Transverse colon (tissue), 4 donors: ENCODE data around the gene IKZF1.

ENCODE experiments used
- CTCF ChIP-seq, 5 experiments: fragments of 200-600 bp in 3 of 5; fragments of 450-650 bp in 2 of 5; sonication (generic) in 3 of 5; IDR thresholded peaks; 1 replicate in 2 of 5; 2 replicates in 3 of 5; pipeline ENCODE4 v1.5.1; 2016 to 2017; ENCODE audit warnings: antibody characterized with exemption in 5 of 5, inconsistent platforms in 3 of 5, mild to moderate bottlenecking in 2 of 5, moderate library complexity in 1 of 5
- EP300 ChIP-seq: sonication (generic); formaldehyde crosslinking; IDR thresholded peaks from one replicate; pipeline ENCODE4 v1.6.1; 2017; ENCODE audit warnings: antibody characterized with exemption, low read depth
- POLR2A ChIP-seq: fragments of 450-650 bp; IDR thresholded peaks from one replicate; pipeline ENCODE4 v1.6.1; 2016; ENCODE audit warnings: antibody characterized with exemption, mild to moderate bottlenecking, moderate library complexity
- POLR2AphosphoS5 ChIP-seq, 3 donors: sonication (generic); formaldehyde crosslinking; IDR thresholded peaks; one replicate each; pipeline ENCODE4 v1.6.1; 2016; ENCODE audit warnings: antibody characterized with exemption in 3 of 3

GRCh38 chr7:50411332-50411731 lies 106.8 kb downstream of the IKZF1 start:
- no peak for TF ChIP-seq CTCF (IDR thresholded peaks at IDR 0.05)
- TF ChIP-seq POLR2A = no peak
- TF ChIP-seq POLR2AphosphoS5 (IDR thresholded peaks at IDR 0.05) = no peak
- no peak for TF ChIP-seq EP300
